Measurements from ENCODE around the gene RSPH4A.
A peak's percentile ranks its signal among the peaks of the same experiment; 100 is the strongest.

The RSPH4A gene

DNA sequence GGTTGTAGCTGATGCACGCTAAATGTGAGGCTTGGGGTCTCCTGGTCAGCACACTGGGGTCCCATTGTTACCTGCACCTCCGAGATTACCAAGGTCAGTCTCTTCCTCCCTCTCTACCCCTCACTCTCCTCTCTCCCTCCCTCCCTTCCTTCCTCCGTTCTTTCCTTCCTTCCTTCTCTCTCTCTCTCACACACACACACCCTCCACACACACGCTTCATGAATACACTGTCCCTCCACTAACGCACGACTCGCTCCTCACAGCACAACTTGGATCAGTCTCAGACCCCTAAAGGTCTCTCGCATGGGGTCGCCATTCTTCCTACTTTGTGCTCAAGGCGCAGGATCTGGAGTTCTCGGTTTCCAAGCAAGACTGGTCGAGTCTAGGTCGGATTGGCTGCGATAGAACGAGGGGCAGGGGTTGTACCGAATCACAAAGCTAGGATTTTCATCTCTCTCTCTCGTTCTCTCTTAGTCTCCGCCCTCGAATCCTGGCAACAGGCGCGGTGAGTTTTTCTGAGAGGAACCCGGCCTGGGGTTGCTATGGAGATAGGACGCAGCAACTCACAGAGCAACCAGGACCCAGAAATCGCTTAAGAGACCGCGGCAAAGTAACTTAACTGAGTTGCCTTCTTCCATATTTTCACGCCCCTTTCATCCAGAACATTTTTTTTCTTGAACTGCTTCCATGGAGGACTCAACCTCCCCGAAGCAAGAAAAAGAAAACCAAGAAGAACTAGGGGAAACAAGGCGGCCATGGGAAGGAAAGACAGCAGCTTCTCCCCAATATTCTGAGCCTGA lies at the start of gene RSPH4A:
Gene RSPH4A, plus strand, starts transcription at position 543 of the 800 bp plus-strand sequence. Its CDS starts 145 bp downstream, at position 688.
- peak; percentile 70 to 90 for DNase-seq (ENCODE audit: low read depth in 1 of 2, low spot score in 1 of 2)
- in situ Hi-C loops (cut with HindIII; ENCODE audit: low pct_unique_long_range_greater_than_20kb, low sequenced_read_pairs), result no loop called here

DNA sequence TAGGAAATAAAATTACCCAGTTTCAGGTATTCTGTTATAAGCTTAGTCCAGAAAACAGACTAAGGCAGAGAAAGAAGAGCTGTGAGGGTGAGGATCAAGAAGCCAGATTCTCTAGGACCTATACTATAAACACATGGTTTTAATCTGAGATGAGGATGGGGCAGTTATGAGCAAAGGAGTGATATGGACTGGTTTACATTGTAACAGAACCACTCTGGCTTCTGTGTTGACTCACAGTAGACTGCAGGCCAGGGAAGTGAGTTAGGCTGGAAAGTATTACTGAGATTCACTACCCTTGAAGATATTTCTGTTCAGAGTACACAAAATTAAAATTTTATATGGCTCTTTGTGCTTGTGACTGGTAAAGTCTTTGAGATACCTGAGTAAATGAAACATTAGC lies 48.2 kb upstream of the RSPH4A start:
- no peak for DNase-seq (ENCODE audit: low read depth in 1 of 2, low spot score in 1 of 2)
- in situ Hi-C loops (cut with HindIII; ENCODE audit: low pct_unique_long_range_greater_than_20kb, low sequenced_read_pairs), result no loop called here
- no peak for TF ChIP-seq JUND (IDR thresholded peaks at IDR 0.05; ENCODE audit: low read depth)

More for the DNA sequence above, at the start of gene RSPH4A:
- no peak for TF ChIP-seq JUND (IDR thresholded peaks at IDR 0.05; ENCODE audit: low read depth)

DNA sequence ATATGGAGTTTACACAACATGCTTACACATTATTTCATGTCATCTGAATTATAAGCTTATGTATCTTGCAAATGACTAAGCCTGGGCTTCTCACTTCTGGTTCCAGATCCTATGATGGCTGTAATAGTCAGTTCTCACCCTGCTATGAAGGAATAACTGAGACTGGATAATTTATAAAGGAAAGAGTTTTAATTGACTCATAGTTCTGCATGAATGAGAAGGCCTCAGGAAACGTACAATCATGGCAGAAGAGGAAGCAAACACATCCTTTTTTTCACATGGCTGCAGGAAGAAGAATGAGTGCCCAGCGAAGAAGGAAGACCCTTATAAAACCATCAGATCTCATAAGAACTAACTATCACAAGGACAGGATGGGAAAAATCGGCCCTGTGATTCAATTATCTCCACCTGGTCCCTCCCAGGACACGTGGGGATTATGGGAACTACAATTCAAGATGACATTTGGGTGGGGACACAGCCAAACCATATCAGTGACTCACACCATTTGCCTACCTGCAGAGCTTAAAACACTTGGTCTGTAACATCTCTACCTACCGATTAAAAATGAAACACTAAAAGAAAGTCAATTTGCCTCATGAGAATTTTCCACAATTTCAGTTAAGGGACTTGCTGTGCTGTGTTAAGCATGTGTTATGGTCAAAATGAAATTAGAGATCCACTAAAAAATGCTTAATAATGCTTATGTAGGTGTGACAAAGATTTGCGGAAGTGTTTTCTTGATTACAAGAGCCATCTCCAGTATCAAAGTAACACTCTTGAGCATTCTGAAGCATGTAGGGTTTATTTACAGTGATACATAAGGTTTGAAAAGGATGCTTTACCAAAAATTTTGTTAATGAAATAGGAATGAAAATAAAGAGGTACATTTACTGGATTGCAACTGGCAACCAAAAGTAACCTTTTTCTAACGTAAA lies 47.2 kb upstream of the RSPH4A start:
- no peak for TF ChIP-seq JUND (IDR thresholded peaks at IDR 0.05; ENCODE audit: low read depth)
- in situ Hi-C loops (cut with HindIII; ENCODE audit: low pct_unique_long_range_greater_than_20kb, low sequenced_read_pairs), result no loop called here
- DNase-seq (ENCODE audit: low read depth in 1 of 2, low spot score in 1 of 2), result no peak

DNA sequence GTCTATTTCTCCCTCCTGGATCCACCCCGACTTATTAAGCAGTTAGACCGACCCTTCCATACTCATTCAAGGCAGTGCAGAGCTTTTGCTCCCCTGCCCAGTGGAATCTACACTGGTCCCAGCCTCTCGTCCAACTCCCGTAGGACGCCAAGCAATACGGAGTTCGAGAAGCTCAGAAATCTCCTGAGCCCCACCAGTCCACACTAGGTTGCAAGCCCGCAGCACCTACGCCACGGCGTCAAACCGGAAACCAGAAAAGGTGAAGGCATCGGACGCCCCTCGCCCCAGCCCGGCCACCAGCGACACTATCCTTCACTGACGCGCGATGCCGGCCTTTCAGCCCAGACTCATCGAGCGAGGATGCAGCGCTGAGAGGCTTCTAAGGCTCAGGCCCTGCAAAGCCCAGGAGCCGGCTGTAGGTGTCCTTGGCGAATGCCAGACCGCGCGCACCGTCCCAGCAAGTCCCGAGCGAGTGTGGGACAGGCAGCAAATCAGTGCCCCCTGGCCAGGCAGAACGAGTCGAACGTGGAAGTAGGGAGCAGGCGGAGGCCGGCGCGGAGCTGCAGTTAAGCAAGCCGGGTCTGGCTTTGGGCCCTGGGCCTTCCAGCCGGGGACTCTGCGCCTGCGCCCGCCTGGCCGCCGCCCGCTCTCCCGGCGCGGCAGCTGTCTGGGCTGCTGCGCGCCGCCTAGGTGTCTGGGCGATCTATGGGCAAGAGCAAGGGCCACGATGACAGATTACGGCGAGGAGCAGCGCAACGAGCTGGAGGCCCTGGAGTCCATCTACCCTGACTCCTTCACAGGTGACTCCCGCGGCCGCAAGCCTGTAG lies 45.2 kb upstream of the RSPH4A start, which contains the start of gene RWDD1:
Gene RWDD1, plus strand, starts transcription at position 649 of the 827 bp plus-strand sequence. Its CDS starts 79 bp downstream, at position 728.
- TF ChIP-seq JUND (IDR thresholded peaks at IDR 0.05; ENCODE audit: low read depth), result no peak
- DNase-seq (ENCODE audit: low read depth in 1 of 2, low spot score in 1 of 2), result peak; percentile 87 to 98
- in situ Hi-C loops (cut with HindIII; ENCODE audit: low pct_unique_long_range_greater_than_20kb, low sequenced_read_pairs), result no loop called here

DNA sequence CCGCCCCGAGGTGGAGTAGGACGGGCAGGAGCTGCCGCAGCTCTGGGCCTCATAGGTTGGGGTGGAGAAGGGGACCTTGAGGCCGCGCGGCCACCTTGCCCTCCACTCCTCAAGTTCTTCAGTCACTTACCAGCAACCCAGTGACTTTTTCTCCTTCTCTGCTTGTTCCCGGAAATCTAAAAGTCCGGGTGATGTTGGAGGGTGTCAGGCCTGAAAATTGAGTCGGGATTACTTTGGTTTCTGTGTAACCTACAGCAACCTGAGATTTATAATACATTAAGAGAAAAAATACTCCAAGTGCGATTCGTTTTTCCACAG lies 44.6 kb upstream of the RSPH4A start:
- in situ Hi-C loops (cut with HindIII; ENCODE audit: low pct_unique_long_range_greater_than_20kb, low sequenced_read_pairs), result no loop called here
- DNase-seq (ENCODE audit: low read depth in 1 of 2, low spot score in 1 of 2), result no peak
- TF ChIP-seq JUND (IDR thresholded peaks at IDR 0.05; ENCODE audit: low read depth), result no peak

DNA sequence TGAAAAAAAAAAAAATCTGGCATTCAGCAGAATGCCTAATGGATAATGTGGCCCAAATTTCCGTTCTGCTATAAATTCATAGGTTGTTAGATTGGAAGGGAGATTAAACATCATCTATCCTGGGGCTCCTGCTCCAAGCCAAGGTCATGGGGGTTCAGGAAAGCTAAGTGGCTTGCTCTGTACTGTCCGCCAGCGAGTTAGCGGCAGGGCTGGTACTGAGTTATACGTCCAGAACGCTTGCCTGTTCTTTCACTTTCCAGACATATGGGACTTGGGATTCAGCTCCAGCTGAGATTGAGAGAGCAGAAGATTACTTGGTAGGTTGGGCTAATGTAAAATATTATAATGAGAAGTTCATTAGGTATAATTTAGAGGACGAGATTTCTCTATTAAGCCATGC lies 44.1 kb upstream of the RSPH4A start:
- no peak for TF ChIP-seq JUND (IDR thresholded peaks at IDR 0.05; ENCODE audit: low read depth)
- no peak for DNase-seq (ENCODE audit: low read depth in 1 of 2, low spot score in 1 of 2)
- in situ Hi-C loops (cut with HindIII; ENCODE audit: low pct_unique_long_range_greater_than_20kb, low sequenced_read_pairs), result no loop called here

DNA sequence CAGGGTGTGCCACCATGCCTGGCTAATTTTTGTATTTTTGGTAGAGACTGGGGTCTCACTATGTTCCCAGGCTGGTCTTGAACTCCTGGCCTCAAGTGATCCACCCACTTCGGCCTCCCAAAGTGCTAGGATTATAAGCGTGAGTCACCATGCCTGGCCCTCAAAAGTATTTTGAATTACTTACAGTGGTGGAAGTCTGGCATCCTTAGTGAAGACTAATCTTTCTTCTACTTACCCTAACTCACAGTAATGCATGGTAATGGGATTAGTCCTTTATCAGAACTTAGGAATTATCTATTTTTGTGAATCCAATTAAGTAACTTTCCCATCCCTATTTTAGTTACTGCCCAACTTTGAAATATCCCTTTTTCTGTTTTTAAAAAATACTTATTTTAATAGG lies 41.1 kb upstream of the RSPH4A start:
- no peak for DNase-seq (ENCODE audit: low read depth in 1 of 2, low spot score in 1 of 2)
- TF ChIP-seq JUND (IDR thresholded peaks at IDR 0.05; ENCODE audit: low read depth), result no peak
- in situ Hi-C loops (cut with HindIII; ENCODE audit: low pct_unique_long_range_greater_than_20kb, low sequenced_read_pairs), result no loop called here

DNA sequence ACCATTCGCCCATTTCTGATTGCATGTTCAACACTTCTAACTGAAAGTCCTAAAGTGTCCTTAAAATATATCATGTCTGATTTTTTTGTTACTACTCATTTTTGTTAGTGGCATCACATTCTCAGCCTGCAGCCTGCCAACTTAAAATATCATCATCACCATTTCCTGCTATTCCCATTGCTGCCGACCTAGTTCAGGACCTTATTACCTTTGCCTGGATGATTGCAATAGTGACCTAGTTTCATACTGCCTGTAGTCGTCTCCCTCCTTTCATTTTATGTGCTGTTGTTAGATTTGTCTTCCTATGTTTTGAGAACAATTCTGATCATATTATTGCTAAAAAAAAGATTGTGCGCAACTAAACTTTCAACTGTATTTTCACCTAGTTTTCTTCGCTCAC lies 38.8 kb upstream of the RSPH4A start:
- in situ Hi-C loops (cut with HindIII; ENCODE audit: low pct_unique_long_range_greater_than_20kb, low sequenced_read_pairs), result no loop called here
- no peak for TF ChIP-seq JUND (IDR thresholded peaks at IDR 0.05; ENCODE audit: low read depth)
- no peak for DNase-seq (ENCODE audit: low read depth in 1 of 2, low spot score in 1 of 2)

DNA sequence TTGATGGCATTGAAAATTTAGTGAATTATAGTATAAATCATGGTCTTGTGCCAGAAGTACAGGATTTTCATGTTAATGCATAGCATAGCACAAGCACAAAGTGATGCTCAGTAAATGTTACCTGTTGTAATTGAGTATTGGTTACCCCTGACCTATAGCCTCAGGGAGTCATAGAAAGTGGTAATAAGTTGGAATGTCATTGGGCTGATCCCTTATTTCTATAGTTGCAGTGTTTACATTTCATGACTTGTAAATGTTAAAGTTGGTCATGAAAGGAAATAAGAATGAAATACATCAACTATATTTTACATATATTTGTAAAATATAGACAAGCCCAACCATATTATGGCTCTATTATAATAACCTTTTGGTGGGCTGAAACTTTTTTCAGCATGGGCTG lies 37.9 kb upstream of the RSPH4A start:
- in situ Hi-C loops (cut with HindIII; ENCODE audit: low pct_unique_long_range_greater_than_20kb, low sequenced_read_pairs), result no loop called here
- TF ChIP-seq JUND (IDR thresholded peaks at IDR 0.05; ENCODE audit: low read depth), result no peak

DNA sequence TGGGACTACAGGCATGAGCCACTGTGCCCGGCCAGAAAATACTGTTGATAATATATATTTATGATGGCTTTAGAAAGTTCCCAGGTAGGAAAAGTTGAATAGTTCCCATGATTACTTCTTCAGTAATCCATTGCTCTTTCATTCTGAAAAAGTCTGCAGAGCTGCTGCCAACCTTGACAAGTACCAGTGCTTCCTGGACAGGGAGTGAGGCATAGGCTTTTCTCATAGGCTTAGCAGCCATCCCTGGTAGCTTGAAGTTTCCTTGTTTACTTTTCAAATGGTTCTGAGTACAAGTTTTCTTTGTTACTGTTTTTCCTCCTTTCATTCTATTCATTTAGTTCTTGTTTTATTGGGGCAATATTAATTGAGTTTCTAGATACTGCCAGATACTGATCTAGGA lies 37.1 kb upstream of the RSPH4A start:
- in situ Hi-C loops (cut with HindIII; ENCODE audit: low pct_unique_long_range_greater_than_20kb, low sequenced_read_pairs), result no loop called here
- peak in 1 of 2 experiments; percentile 20 for DNase-seq (ENCODE audit: low read depth in 1 of 2, low spot score in 1 of 2)
- no peak for TF ChIP-seq JUND (IDR thresholded peaks at IDR 0.05; ENCODE audit: low read depth)

More for the DNA sequence above, 37.9 kb upstream of the RSPH4A start:
- DNase-seq (ENCODE audit: low read depth in 1 of 2, low spot score in 1 of 2), result no peak

DNA sequence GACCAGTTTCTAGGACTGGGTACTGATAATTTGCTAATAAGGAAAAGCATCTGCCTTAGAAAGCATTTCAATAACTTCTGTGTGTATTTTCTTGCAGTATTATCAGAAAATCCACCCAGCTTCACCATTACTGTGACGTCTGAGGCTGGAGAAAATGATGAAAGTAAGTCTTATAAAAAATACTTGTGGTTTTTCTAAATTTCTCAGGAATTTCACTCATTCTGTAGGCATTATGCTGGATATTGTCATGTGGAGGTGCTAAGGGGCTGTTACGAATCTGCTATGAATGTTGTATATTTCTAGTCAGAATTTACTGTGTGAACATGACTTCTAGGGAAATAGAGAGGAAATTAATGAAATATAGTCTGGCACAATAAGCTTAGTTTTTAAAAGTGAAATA lies 36.1 kb upstream of the RSPH4A start:
- in situ Hi-C loops (cut with HindIII; ENCODE audit: low pct_unique_long_range_greater_than_20kb, low sequenced_read_pairs), result no loop called here
- no peak for TF ChIP-seq JUND (IDR thresholded peaks at IDR 0.05; ENCODE audit: low read depth)
- no peak for DNase-seq (ENCODE audit: low read depth in 1 of 2, low spot score in 1 of 2)

DNA sequence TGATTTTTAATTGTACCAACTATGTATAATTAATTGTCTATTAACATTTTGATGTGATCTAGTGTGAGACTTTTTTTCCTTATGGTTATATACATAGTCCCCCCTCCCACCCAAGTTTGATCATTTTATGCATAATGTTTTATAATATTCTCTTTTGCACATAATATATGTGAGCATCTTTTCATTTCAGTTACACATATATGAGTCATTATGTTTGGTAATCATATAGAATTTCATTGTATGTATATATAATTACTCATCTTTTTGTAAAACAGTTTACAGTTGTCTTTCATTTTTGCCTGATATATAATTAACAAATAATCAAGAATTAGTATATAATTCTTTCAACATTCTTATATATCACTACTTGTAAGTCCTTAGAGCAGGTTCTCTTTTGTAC lies 30.0 kb upstream of the RSPH4A start:
- in situ Hi-C loops (cut with HindIII; ENCODE audit: low pct_unique_long_range_greater_than_20kb, low sequenced_read_pairs), result no loop called here
- no peak for TF ChIP-seq JUND (IDR thresholded peaks at IDR 0.05; ENCODE audit: low read depth)
- DNase-seq (ENCODE audit: low read depth in 1 of 2, low spot score in 1 of 2), result no peak
